NCI-H748 (cell line): ENCODE data around the gene CCT4.
"Not testable (repeated sequence)": the region's sequence is repeated elsewhere in the genome, so short reads cannot be mapped to it uniquely, and the experiment has no call there.

Experiments used
- DNase-seq: peaks from one replicate; lab custom pipeline; 2025; ENCODE audit not compliant: unreplicated experiment; lab: John Stamatoyannopoulos, UW

Gene CCT4, protein sequence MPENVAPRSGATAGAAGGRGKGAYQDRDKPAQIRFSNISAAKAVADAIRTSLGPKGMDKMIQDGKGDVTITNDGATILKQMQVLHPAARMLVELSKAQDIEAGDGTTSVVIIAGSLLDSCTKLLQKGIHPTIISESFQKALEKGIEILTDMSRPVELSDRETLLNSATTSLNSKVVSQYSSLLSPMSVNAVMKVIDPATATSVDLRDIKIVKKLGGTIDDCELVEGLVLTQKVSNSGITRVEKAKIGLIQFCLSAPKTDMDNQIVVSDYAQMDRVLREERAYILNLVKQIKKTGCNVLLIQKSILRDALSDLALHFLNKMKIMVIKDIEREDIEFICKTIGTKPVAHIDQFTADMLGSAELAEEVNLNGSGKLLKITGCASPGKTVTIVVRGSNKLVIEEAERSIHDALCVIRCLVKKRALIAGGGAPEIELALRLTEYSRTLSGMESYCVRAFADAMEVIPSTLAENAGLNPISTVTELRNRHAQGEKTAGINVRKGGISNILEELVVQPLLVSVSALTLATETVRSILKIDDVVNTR

DNA sequence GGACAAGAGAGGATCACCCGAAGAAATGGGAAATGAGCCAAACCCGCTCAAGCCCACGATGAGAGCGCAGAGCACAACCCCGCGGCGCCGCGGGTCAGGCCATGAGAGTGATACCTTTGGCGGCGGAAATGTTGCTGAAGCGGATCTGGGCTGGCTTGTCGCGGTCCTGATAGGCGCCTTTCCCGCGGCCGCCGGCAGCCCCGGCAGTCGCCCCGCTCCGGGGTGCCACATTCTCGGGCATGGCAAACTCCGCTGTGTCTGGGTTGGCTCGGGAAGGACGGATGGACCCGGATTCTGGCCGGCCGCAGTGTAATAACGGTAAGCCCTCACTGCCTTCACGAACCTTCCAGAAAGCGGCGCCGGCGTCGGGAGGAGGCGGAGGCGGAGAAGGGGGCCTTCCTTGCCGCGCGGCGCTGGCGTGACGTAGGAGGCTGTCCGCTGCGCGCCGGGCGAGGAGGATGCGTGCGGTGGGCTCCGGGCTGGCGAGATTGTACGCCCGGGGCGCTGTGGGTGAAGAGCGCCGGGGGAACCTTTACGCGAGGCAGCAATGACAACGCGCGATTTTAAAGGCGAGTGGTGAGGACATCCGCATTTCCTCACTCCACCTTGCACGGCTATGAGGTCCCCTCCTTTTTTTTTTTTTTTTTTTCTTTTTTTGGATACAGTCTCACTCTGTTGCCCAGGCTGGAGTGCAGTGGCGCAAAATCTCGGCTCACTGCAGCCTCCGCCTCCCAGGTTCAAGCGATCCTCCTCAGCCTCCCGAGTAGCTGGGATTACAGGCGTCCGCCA lies at the start of gene CCT4:
CCT4 (minus strand) TSS at position 390 of the 789 bp plus-strand sequence; CDS start at position 241, 149 bp downstream.
- peak; percentile 86 for DNase-seq

DNA sequence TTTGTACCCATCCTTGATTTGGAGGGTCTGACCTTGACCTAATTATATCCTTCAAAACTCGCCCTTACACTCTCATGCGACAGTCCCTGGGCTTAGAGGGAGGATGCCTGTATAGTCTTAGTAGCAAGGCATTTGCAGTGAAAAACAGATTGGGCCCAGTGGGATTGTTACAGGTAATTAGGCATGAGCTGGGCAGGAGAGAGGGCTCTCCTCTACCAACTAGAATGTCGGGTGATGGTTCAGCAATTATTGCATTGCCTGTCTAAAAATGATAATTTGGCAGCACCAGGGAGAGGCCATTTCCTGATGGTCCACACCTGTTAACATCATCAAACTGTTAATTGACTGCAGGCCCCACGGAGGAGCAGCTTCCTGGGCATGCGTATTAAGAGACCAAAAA lies 49.4 kb upstream of the CCT4 start:
- no peak for DNase-seq

DNA sequence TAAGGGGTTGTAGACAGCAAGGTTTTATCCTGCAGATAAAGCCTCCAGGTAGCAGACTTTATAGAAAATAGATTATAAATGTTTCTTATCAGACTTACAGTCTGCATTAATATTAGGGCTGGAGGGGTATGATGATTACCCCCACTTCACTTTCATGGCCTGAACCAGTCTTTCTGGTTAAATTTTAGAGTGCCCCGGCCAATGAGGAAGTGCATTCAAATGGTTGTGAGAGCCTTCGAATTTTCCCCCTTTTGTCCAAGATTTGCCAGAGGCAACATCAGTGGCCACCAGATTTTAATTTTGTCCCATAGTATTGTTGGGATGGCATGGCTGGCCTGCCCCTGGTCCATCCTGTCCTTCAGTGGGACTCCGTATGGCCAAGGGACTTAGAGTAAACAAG lies 48.6 kb upstream of the CCT4 start:
- no peak for DNase-seq

DNA sequence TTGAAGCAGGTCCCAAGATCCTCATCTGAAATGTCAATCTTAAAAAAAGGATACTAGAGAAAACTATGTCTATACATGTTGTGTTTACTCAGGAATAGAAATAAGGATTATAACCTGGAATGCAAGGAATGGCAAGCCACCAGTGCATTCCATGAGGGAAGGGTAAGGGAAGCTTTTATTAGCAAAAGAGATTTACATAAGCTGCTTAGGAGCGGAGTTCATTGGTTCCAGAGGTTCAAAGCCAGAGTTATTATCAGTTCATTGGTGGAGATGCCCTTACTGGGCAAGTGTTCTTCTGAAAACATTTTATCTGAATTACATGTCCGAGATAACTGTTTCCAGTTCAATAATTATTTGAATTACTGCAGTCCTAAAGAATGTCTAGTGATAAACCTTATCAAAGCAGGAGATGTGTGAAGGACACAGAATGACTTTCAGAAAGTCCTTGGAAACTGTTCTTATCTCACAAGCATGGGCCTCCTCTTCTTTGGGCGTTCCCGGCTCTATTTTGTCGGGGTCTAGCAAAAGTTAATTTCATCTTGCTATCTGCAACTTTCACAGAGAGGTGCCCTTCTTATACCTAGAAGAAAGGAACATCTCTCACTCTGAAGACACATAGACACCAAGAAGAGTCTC lies 40.5 kb upstream of the CCT4 start:
- no peak for DNase-seq

DNA sequence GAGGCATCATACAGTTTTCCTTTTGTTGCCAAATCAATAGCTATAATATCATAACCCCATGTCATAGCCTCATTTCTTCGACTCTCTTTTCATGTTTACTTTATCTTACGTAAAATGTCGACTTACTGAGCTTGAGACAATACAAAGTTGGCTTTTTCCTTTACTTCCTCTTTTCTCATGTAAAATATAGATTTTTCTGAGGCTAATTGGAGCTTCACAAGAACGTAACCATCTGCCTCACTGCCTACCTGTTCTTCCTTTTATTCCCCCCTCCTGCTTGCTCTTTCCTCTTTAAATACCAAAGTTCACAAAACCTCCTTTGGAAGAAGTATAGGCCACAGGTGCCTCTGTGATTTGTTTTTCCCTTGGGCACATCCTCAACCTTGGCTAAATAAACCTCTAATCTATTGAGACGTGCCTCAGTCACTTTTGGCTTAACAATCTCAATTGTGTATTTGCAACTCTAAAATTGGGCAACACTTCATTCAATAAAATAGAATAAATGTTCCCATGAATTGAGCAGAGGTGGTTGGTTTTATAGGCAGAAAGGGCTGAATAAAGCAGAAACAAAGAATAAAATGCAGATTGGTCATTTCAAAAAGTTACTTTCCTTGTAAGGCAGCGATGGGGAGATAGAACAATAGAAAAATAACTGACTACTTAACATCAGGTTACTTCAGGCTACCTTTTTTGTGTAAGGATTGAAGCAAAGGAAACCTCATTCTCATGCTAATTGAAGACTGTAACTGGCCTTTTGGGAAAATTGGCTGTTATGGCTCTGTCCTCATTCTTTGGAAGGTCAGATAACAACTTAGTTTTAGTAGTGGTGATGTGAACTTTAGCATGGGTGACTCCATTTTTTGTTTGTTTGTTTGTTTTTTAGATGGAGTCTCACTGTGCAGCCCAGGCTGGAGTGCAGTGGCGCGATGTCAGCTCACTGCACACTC lies 38.3 kb upstream of the CCT4 start:
- DNase-seq = no peak

DNA sequence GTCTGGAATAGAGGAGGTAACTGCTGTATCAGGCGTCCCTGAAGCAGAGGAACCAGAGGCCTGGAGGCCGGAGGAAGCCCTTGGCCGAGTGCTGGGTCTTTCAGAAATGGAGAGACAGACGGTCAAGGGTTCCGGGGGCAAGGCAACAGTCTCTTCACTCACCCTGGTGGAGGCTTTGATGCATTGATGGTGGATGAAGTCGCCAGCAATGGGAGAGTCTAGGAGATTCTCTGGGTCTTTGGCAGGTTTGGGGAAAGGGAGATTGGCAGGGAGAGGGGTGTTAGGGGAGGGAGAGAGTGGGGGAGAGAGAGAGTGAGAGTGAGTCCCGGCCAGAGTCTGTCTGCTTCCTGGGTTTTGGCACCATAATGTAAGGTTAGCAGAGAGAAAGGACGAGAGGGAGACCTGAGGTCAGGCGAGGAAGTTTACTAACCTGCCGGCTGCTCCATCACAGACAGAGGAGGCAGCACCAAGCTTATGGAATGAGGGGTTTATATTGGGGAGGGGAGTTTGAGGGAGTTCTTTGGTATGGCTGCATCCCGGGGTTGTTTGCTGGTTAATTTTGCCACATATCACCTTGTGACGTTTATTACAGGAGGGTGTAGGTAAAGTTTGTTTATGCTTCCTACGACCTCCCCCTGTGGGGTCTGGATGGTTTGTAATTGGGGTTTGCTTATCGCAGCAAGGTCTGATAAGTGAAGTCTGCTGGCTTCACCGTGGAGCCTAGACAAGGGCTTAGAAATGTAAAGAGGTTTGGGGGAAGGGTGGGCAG lies 36.6 kb upstream of the CCT4 start:
- no peak for DNase-seq

DNA sequence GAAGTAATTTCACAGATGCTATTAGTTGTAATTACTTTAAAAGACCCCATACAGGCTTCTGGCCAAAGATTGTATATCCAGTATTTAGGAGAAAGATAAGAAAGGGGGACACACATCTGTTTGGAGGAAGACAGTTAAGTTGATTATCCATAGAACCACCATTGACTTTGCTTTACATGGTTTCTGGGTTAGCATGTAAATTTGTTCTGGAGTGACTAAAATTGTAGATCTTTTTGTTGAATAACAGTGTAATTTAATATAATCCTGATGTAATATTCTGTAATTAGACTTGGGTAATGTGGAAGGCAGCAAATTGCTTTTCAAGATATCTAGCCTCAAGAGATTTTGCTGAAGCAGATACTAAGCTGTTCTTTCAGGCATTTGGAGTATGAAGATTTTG lies 34.3 kb upstream of the CCT4 start:
- DNase-seq = no peak

DNA sequence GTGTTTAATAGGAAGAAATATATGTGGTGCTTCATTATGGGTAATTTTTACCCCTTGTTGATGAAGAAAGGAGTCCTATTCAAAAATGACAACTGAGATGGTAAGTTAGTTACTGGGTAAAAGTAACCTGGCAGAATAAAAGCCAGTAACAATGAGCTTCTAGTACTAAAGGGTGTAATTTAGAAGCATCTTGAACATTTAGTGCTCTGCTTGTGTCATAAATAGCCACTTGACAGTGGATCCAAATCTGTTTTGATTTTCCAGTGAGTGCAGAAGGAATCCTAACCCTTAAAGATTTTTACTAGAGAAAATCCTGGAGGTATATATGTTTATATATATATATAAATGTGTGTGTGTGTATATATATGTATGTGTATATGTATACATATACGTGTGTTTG lies 32.1 kb upstream of the CCT4 start:
- DNase-seq = no peak

DNA sequence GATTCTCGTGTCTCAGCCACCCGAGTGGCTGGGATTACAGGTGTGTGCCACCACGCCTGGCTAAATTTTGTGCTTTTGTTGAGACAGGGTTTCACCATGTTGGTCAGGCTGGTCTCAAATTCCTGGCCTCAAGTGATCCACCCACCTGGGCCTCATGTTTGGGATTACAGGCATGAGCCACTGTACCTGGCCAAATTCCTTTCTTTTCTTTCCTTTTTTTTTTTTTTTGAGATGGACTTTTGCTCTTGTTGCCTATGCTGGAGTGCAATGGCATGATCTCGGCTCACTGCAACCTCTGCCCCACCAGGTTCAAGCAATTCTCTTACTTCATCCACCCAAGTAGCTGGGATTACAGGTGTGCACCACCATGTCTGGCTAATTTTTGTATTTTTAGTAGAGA lies 26.3 kb upstream of the CCT4 start:
- not testable (repeated sequence) for DNase-seq

DNA sequence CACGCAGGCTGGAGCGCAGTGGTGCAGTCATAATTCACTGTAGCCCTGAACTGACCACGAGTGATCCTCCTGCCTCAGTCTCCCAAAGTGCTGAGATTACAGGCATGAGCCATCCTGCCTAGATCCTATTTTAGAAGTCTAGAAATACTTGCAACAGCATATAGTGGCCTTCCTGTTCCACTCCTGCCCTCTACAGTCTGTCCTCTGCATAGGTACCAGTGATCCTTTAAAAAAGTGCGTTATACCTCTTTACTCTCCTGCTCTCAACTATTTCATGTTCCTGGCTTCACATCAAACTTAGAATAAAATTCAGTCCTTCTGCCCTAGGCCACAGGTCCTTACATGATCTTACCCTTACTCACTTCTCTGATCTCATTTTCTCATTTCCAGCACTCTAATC lies 23.1 kb upstream of the CCT4 start:
- peak; percentile 3 for DNase-seq

DNA sequence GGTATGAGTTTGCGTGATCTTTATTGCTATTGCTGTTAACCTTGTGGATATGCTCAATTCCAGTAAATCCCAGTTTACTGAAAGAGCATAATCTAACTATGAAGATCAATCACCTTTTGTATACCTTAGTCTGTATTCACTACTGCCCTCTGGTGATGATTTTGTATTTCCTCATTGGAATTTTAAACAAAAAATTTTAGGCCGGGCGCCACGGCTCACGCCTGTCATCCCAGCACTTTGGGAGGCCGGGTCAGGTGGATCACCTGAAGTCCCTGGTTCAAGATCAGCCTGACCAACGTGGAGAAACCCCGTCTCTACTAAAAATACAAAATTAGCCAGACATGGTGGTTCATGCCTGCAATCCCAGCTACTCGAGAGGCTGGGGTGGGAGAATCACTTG lies 22.1 kb upstream of the CCT4 start:
- peak; percentile 2 for DNase-seq

DNA sequence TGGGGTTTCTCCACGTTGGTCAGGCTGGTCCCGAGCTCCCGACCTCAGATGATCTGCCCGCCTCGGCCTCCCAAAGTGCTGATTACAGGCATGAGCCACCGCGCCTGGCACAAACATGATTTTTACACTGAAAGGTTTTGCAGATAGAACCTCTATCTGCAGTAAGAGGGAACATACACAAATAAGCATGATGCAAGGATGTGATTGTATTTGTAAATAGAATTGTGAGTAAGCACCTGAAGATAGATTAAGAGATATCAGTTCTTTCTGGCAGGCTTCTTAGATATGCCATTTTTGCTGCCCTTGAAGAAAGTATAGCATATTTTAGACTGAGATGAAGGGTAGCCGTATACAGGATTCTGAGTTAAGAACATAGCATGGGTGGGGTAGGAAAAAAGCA lies 20.7 kb upstream of the CCT4 start:
- no peak for DNase-seq

DNA sequence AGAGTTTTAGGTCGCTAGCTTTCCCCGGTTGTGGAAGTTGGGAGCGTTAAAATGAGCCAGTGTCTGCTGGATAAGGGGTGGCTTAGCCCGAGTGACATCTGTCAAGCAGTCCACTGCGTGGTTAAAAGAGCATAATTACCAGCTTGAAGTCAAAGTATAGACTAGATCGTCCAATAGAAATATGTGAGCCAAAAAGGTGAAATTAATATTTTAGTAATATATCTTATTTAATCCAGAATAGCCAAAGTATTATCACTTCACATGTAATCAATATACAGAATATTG lies 17.7 kb upstream of the CCT4 start:
- DNase-seq = no peak

DNA sequence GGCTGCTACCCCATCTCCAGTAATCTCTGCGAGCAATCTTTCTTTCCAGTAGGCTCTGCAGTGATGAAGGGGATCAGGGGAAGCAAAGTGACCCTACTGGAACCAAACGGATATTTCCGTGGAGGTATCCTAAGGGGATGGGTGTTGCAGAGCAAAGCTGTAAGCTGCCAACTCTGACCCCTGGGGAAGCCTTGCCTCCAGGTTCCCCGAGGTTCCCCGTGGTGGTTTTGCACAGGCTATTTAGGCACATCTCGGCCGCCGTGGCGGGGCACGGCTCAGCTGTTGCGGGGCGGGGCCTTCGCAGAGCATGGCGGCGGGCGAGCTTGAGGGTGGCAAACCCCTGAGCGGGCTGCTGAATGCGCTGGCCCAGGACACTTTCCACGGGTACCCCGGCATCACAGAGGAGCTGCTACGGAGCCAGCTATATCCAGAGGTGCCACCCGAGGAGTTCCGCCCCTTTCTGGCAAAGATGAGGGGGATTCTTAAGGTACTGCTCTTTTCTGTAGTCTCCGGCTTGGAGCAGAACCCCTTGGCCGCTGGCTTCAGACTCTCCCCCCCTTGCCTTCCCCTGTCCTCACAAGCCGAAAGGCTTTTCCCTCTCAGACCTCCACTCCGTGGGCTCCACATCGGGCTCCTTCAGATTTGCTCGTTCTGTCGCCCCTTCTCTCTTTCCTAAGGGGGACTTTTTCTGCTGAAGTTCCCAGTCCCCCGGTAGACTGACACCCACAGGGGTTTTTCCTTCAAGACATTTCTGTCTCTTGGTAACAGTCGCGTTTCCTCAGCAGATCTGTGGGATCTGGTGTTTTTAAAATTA lies 17.1 kb upstream of the CCT4 start, which contains the start of gene COMMD1:
COMMD1 (plus strand) TSS at position 303 of the 814 bp plus-strand sequence; CDS start at position 308, 5 bp downstream.
- DNase-seq = peak; percentile 68

DNA sequence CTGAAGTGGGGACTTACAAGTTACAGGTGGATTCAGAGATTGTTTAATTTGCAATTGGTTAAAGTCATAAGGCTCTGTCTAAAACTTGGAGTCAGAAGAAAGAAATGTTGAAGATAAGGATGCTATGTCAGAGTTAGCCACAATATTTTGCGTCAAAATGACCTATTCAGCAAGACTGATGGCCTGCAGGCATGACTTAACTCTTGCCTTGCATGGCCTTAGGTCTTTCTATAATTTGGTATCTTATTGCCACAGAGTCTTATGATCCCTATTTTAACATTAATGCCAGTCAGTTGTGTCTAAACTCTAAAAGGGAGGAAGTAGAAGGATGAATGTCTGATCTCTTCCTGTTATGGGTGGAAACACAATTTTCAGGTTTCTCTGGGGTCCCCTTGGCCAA lies 11.8 kb upstream of the CCT4 start:
- no peak for DNase-seq

DNA sequence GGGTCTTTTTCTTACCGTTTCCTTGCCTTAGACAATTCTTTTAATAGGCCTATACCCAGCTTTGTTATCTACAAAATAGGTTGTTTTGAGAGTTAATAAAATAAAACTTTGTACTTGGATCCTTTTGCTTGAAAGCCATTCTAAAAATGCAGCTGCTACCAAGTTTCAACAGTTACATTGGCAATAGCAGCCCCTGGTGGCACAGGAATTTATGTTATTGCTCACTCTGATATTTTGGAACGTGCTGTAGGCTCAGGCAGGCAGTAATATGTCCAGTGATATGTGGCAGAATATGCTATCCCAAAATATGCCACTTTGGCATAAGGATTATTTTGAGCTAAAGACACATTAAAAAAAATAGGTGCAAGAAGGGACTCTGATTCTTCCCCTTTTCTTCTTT lies 10.4 kb upstream of the CCT4 start:
- peak; percentile 2 for DNase-seq

DNA sequence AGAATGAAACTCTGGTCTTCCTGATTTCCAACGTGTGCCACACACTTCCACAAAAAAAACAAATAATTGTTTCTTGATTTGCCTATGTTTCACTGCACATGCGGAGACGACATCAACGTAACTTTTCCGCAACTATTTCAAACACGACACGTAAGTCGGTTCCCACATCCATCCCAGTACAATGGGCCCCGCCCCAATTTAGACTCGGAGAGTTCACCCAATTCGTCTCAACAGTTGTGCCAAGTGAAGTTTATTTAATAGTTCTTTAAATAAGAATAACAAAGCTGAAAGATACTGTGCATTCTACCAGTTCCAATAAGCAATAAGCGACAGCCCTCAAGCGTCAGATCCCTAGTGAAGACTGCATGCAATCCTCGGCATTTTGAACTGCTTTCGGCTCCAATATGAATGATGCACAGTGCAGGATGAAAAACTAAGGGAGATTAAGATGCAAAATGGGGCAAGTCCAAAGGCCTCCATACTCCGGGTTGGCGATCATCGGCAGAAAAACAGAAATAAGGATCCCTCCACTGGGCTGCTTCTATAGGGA lies 664 bp downstream of the CCT4 start:
- DNase-seq = peak; percentile 26

DNA sequence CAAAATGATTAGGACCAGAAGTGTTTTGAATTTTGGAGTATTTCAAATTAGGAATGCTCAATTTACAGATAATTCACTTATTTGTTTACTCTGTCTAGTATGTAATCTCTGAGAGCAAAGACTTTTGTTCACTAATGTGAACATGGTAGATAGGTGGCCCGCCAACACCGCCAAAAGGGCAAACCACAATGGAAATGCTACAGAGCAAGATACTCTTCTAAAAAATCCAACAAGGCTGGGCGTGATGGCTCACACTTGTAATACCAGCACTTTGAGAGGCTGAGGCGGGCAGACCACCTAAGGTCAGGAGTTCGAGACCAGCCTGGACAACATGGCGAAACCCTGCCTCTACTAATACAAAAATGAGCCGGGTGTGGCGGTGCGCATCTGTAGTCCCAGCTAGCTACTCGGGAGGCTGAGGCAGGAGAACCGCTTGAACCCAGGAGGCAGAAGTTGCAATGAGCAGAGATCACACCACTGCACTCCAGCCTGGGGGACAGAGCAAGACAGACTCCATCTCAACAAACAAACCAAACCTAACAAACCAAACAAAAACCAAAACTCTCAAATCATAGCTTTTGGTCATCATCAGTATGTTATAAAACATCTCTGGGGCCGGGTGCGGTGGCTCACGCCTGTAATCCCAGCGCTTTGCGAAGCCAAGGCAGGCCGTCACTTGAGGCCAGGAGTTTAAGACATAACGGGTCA lies 2.4 kb downstream of the CCT4 start:
- DNase-seq = peak; percentile 3
